ENCODE data around the gene GPATCH2L. TPM values are rescaled to one million over a fixed set of nuclear protein-coding genes. Genes with fewer than 3 reads are reported as not detected.

The GPATCH2L gene
- total and polyA plus RNA-seq, 7 donors: 1.8 to 76.4 (median 40.7) TPM

GRCh38 chr14:76152333-76152681 lies 585 bp downstream of the GPATCH2L start:
- TF ChIP-seq EP300 (IDR thresholded peaks at IDR 0.05): no peak
- TF ChIP-seq POLR2AphosphoS5 (IDR thresholded peaks at IDR 0.05): no peak
- no peak for TF ChIP-seq CTCF (IDR thresholded peaks at IDR 0.05)
- no peak for TF ChIP-seq POLR2A (IDR thresholded peaks at IDR 0.05)
- intact Hi-C loops (cut with DNase I): no loop called here
- 0 to 1% methylated on average over 17 of the region's 17 CpGs for WGBS, 2 donors
- H3K36me3 ChIP-seq: peaks cover 0 to 14% (median 4%) of the 10 kb centered on the region in 4 donors
- H3K4me3 ChIP-seq: peak overlapping the region; percentile 61 to 97 (median 94)
- H3K4me1 ChIP-seq: peaks cover 0 to 49% (median 48%) of the 10 kb centered on the region in 4 donors
- peak; percentile 82 for DNase-seq
- no peaks in the 10 kb centered on the region for H3K9me3 ChIP-seq
- peak overlapping the region; percentile 82 to 91 (median 88) for H3K27ac ChIP-seq
- H3K27me3 ChIP-seq: no peaks in the 10 kb centered on the region

GRCh38 chr14:76153919-76154318 lies 2.2 kb downstream of the GPATCH2L start:
- Histone ChIP-seq H3K4me1 (peaks cover 0 to 65% (median 59%) of the 10 kb centered on the region in 4 donors), H3K36me3 (peaks cover 0 to 24% (median 6%) of the 10 kb centered on the region in 4 donors), H3K27me3 (no peaks in the 10 kb centered on the region), H3K9me3 (no peaks in the 10 kb centered on the region), H3K27ac (no peak overlapping the region), H3K4me3 (no peak overlapping the region)
- WGBS, 2 donors: 63 to 78% methylated on average over 1 of the region's 1 CpG
- TF ChIP-seq CTCF (IDR thresholded peaks at IDR 0.05) (no peak), EP300 (IDR thresholded peaks at IDR 0.05) (no peak), POLR2AphosphoS5 (IDR thresholded peaks at IDR 0.05) (no peak), POLR2A (IDR thresholded peaks at IDR 0.05) (no peak)
- intact Hi-C loops (cut with DNase I): no loop called here
- DNase-seq: no peak

- Histone ChIP-seq H3K4me1 (peaks cover 0 to 65% (median 59%) of the 10 kb centered on the region in 4 donors), H3K36me3 (peaks cover 6 to 31% (median 12%) of the 10 kb centered on the region in 4 donors), H3K9me3 (no peaks in the 10 kb centered on the region), H3K27ac (no peak overlapping the region), H3K4me3 (no peak overlapping the region), H3K27me3 (no peaks in the 10 kb centered on the region)
- WGBS, 2 donors: 93 to 96% methylated on average over 11 of the region's 11 CpGs
- TF ChIP-seq CTCF (IDR thresholded peaks at IDR 0.05) (no peak), EP300 (IDR thresholded peaks at IDR 0.05) (no peak), POLR2AphosphoS5 (IDR thresholded peaks at IDR 0.05) (no peak), POLR2A (IDR thresholded peaks at IDR 0.05) (no peak)
- intact Hi-C loops (cut with DNase I): no loop called here
- no peak for DNase-seq
Observed at GRCh38 chr14:76154539-76155126, 2.9 kb downstream of the GPATCH2L start.

- 83 to 90% methylated on average over 8 of the region's 8 CpGs for WGBS, 2 donors
- Histone ChIP-seq H3K27ac (peak overlapping the region; percentile 53 to 69 (median 59)), H3K4me3 (no peak overlapping the region), H3K27me3 (no peaks in the 10 kb centered on the region), H3K36me3 (peaks cover 15 to 38% (median 29%) of the 10 kb centered on the region in 4 donors), H3K9me3 (no peaks in the 10 kb centered on the region), H3K4me1 (peaks cover 0 to 27% (median 17%) of the 10 kb centered on the region in 4 donors)
- no peak for TF ChIP-seq CTCF (IDR thresholded peaks at IDR 0.05)
- TF ChIP-seq POLR2A (IDR thresholded peaks at IDR 0.05): no peak
- no peak for TF ChIP-seq POLR2AphosphoS5 (IDR thresholded peaks at IDR 0.05)
- TF ChIP-seq EP300 (IDR thresholded peaks at IDR 0.05): no peak
- DNase-seq: no peak
- intact Hi-C loops (cut with DNase I): no loop called here
Observed at GRCh38 chr14:76163668-76164363, 12.1 kb downstream of the GPATCH2L start.
